Left ventricle myocardium inferior (tissue), 1 donor: Measurements from ENCODE around the gene CNPY4. TPM values are rescaled to one million over a fixed set of nuclear protein-coding genes. Genes with fewer than 3 reads are reported as not detected.

ENCODE experiments used
- DNase-seq: peaks from one replicate; pipeline ENCODE4 v3.0.0-alpha.2; 2020
- H3K27ac ChIP-seq: fragments of 200-600 bp; replicated peaks from 2 replicates; pipeline ENCODE4 v1.8.0; 2021
- H3K27me3 ChIP-seq: fragments of 200-600 bp; 2 replicates; pipeline ENCODE4 v1.8.0; 2021; ENCODE audit warnings: low read depth
- H3K36me3 ChIP-seq: fragments of 200-600 bp; 2 replicates; pipeline ENCODE4 v1.8.0; 2021
- H3K4me1 ChIP-seq: fragments of 200-600 bp; 2 replicates; pipeline ENCODE4 v1.8.0; 2021
- H3K4me3 ChIP-seq: fragments of 200-600 bp; 2 replicates; pipeline ENCODE4 v1.8.0; 2021; ENCODE audit warnings: mild to moderate bottlenecking, moderate library complexity
- H3K9me3 ChIP-seq: fragments of 200-600 bp; replicated peaks from 2 replicates; pipeline ENCODE4 v1.8.0; 2021
- CTCF ChIP-seq: fragments of 200-600 bp; IDR thresholded peaks from 2 replicates; pipeline ENCODE4 v1.8.0; 2021; ENCODE audit warnings: antibody characterized with exemption, mild to moderate bottlenecking, borderline replicate concordance
- intact Hi-C: fragments of 100-400 bp; cut with micrococcal nuclease; formaldehyde crosslinking; loops from one replicate; pipeline ENCODE4 v1.11.0; 2022
- total RNA-seq: library from RNA; stranded (reverse); fragmentation: NEBNext Ultra II Directional; extraction: Animal tissue kit (Norgen Biotek cat#: 25700); gene quantifications from one replicate; pipeline ENCODE4 v1.2.1, GENCODE V29; 2021
- donor health status: DM: no; HTN: yes; CAD: no; lungs with severe emphysema.

Gene CNPY4
- total RNA-seq, 1 donor from 2014 or later: 8.5 TPM

- Histone ChIP-seq H3K4me3 (no peak overlapping the region), H3K4me1 (peaks cover 31% of the 10 kb centered on the region), H3K9me3 (peaks cover 31% of the 10 kb centered on the region), H3K27me3 (no peaks in the 10 kb centered on the region), H3K36me3 (peaks cover 88% of the 10 kb centered on the region), H3K27ac (no peak overlapping the region)
- no peak for TF ChIP-seq CTCF
- intact Hi-C loops: no loop called here
- no peak for DNase-seq
Measured at GRCh38 chr7:100075418-100075817, 44.0 kb upstream of the CNPY4 start.

GRCh38 chr7:100077205-100077604 is 42.2 kb upstream of the CNPY4 start:
- no peak for DNase-seq
- Histone ChIP-seq H3K9me3 (peaks cover 13% of the 10 kb centered on the region), H3K27ac (no peak overlapping the region), H3K4me1 (peaks cover 40% of the 10 kb centered on the region), H3K4me3 (no peak overlapping the region), H3K36me3 (peaks cover 70% of the 10 kb centered on the region), H3K27me3 (no peaks in the 10 kb centered on the region)
- no peak for TF ChIP-seq CTCF
- intact Hi-C loops: no loop called here

- Histone ChIP-seq H3K9me3 (no peaks in the 10 kb centered on the region), H3K4me1 (peaks cover 48% of the 10 kb centered on the region), H3K27ac (no peak overlapping the region), H3K27me3 (no peaks in the 10 kb centered on the region), H3K4me3 (no peak overlapping the region), H3K36me3 (peaks cover 52% of the 10 kb centered on the region)
- intact Hi-C loops: no loop called here
- DNase-seq: no peak
- TF ChIP-seq CTCF: no peak
Measured at GRCh38 chr7:100079024-100079560, 40.3 kb upstream of the CNPY4 start.

- peaks cover 48% of the 10 kb centered on the region for H3K4me1 ChIP-seq
- peak overlapping the region; percentile 87 for H3K27ac ChIP-seq
- intact Hi-C loops: loop anchor here (10.0 kb wide), 1 partner anchor 86 kb away; no protein-coding TSS in a partner anchor
- H3K27me3 ChIP-seq: no peaks in the 10 kb centered on the region
- H3K4me3 ChIP-seq: peak overlapping the region; percentile 77
- no peak for DNase-seq
- H3K9me3 ChIP-seq: no peaks in the 10 kb centered on the region
- H3K36me3 ChIP-seq: peaks cover 32% of the 10 kb centered on the region
- no peak for TF ChIP-seq CTCF
Measured at GRCh38 chr7:100080907-100081534, 38.4 kb upstream of the CNPY4 start.

- H3K27ac ChIP-seq: peak within 1 kb of the TSS; percentile 87
- H3K4me1 ChIP-seq: peaks cover 48% of the 10 kb centered on the region
- H3K36me3 ChIP-seq: peaks cover 26% of the 10 kb centered on the region
- H3K27me3 ChIP-seq: no peaks in the 10 kb centered on the region
- peak; percentile 97 for DNase-seq
- peak within 1 kb of the TSS; percentile 77 for H3K4me3 ChIP-seq
- no peaks in the 10 kb centered on the region for H3K9me3 ChIP-seq
- peak; percentile 97 for TF ChIP-seq CTCF
- intact Hi-C loops: loop anchor here (10.0 kb wide), 1 partner anchor 87 kb away; no protein-coding TSS in a partner anchor
Measured at GRCh38 chr7:100081535-100082102, 37.8 kb upstream of the CNPY4 start, which contains the start of gene ZNF3. ZNF3 (minus strand) TSS chr7:100081723; CDS start chr7:100077357, 4,366 bp downstream.
